ENCODE data around the gene CD2BP2. TPM values are rescaled to one million over a fixed set of nuclear protein-coding genes. Genes with fewer than 3 reads are reported as not detected.

CD2BP2 gene
- total RNA-seq, 1 experiment from 2014 or later: 51.8 TPM

- no peak for DNase-seq
- Mint-ChIP-seq H3K4me3 (ENCODE audit: unreplicated experiment) (peak overlapping the region; percentile 72), H3K27me3 (ENCODE audit: insufficient read depth, unreplicated experiment) (no peaks in the 10 kb centered on the region), H3K4me1 (ENCODE audit: low read depth, unreplicated experiment) (peaks cover 35% of the 10 kb centered on the region), H3K27ac (ENCODE audit: unreplicated experiment) (peak overlapping the region; percentile 62), H3K9me3 (ENCODE audit: unreplicated experiment) (no peaks in the 10 kb centered on the region), H3K36me3 (ENCODE audit: insufficient read depth, unreplicated experiment) (peaks cover 42% of the 10 kb centered on the region)
- POLR2A ChIA-PET: interaction anchor here (1.2 kb wide), 1 partner anchor 11 kb away, joined by 4 read pairs; no protein-coding TSS in a partner anchor
- BruUV-seq (replicated peaks): TSS peak; percentile 21
- Histone ChIP-seq H3K4me1 (peaks cover 19% of the 10 kb centered on the region), H3K9me3 (no peaks in the 10 kb centered on the region), H3K36me3 (ENCODE audit: control insufficient read depth, insufficient read depth, low read length) (no peaks in the 10 kb centered on the region), H3K27me3 (replicated peaks; ENCODE audit: control insufficient read depth, insufficient read depth, low read length) (no peaks in the 10 kb centered on the region), H3K4me3 (ENCODE audit: low read depth, low read length) (peak overlapping the region; percentile 63)
- intact Hi-C loops (cut with micrococcal nuclease; ENCODE audit: unreplicated experiment): no loop called here
- CTCF ChIA-PET: no interaction called here
- no peak for TF ChIP-seq CTCF (IDR thresholded peaks at IDR 0.05; ENCODE audit: insufficient read depth in 1 of 2, low read depth in 1 of 2, low read length in 1 of 2, severe bottlenecking in 1 of 2, unreplicated experiment in 1 of 2)
Observed at GRCh38 chr16:30368122-30368791, 13.1 kb upstream of the CD2BP2 start.

GRCh38 chr16:30367349-30368009 is 12.4 kb upstream of the CD2BP2 start:
- intact Hi-C loops (cut with micrococcal nuclease; ENCODE audit: unreplicated experiment): no loop called here
- no peak for DNase-seq

GRCh38 chr16:30366511-30366910 is 11.4 kb upstream of the CD2BP2 start:
- Mint-ChIP-seq H3K36me3 (ENCODE audit: insufficient read depth, unreplicated experiment) (peaks cover 56% of the 10 kb centered on the region), H3K4me3 (ENCODE audit: unreplicated experiment) (no peak overlapping the region), H3K27me3 (ENCODE audit: insufficient read depth, unreplicated experiment) (no peaks in the 10 kb centered on the region), H3K27ac (ENCODE audit: unreplicated experiment) (no peak overlapping the region), H3K9me3 (ENCODE audit: unreplicated experiment) (no peaks in the 10 kb centered on the region), H3K4me1 (ENCODE audit: low read depth, unreplicated experiment) (peaks cover 27% of the 10 kb centered on the region)
- ChIA-PET CTCF (no interaction called here), POLR2A (no interaction called here)
- H3K9me3 ChIP-seq: no peaks in the 10 kb centered on the region
- DNase-seq: no peak
- peaks cover 15% of the 10 kb centered on the region for H3K4me1 ChIP-seq
- BruUV-seq (replicated peaks): no TSS peak
- H3K36me3 ChIP-seq (ENCODE audit: control insufficient read depth, insufficient read depth, low read length): no peaks in the 10 kb centered on the region
- intact Hi-C loops (cut with micrococcal nuclease; ENCODE audit: unreplicated experiment): no loop called here
- H3K4me3 ChIP-seq (ENCODE audit: low read depth, low read length): no peak overlapping the region
- H3K27me3 ChIP-seq (replicated peaks; ENCODE audit: control insufficient read depth, insufficient read depth, low read length): no peaks in the 10 kb centered on the region
- no peak for TF ChIP-seq CTCF (IDR thresholded peaks at IDR 0.05; ENCODE audit: insufficient read depth in 1 of 2, low read depth in 1 of 2, low read length in 1 of 2, severe bottlenecking in 1 of 2, unreplicated experiment in 1 of 2)

More at GRCh38 chr16:30367349-30368009, 12.4 kb upstream of the CD2BP2 start:
- ChIA-PET POLR2A (interaction anchor here (0.6 kb wide), 1 partner anchor 63 kb away, joined by 3 read pairs; the partner anchor contains the start of gene DCTPP1), CTCF (no interaction called here)
- Mint-ChIP-seq H3K4me3 (ENCODE audit: unreplicated experiment) (peak overlapping the region; percentile 72), H3K36me3 (ENCODE audit: insufficient read depth, unreplicated experiment) (peaks cover 50% of the 10 kb centered on the region), H3K27ac (ENCODE audit: unreplicated experiment) (no peak overlapping the region), H3K27me3 (ENCODE audit: insufficient read depth, unreplicated experiment) (no peaks in the 10 kb centered on the region), H3K4me1 (ENCODE audit: low read depth, unreplicated experiment) (peaks cover 33% of the 10 kb centered on the region), H3K9me3 (ENCODE audit: unreplicated experiment) (no peaks in the 10 kb centered on the region)
- H3K4me1 ChIP-seq: peaks cover 19% of the 10 kb centered on the region
- H3K36me3 ChIP-seq (ENCODE audit: control insufficient read depth, insufficient read depth, low read length): no peaks in the 10 kb centered on the region
- H3K9me3 ChIP-seq: no peaks in the 10 kb centered on the region
- BruUV-seq (replicated peaks): no TSS peak
- H3K4me3 ChIP-seq (ENCODE audit: low read depth, low read length): peak overlapping the region; percentile 63
- no peaks in the 10 kb centered on the region for H3K27me3 ChIP-seq (replicated peaks; ENCODE audit: control insufficient read depth, insufficient read depth, low read length)
- TF ChIP-seq CTCF (IDR thresholded peaks at IDR 0.05; ENCODE audit: insufficient read depth in 1 of 2, low read depth in 1 of 2, low read length in 1 of 2, severe bottlenecking in 1 of 2, unreplicated experiment in 1 of 2): no peak

Measured in Caco-2 (cell line).